Keratinocyte (primary cell): ENCODE results near the gene BABAM2. TPM values are rescaled to one million over a fixed set of nuclear protein-coding genes. Genes with fewer than 3 reads are reported as not detected.

ENCODE experiments used
- DNase-seq: peaks from one replicate; pipeline ENCODE4 v3.0.0-alpha.2; 2011; ENCODE audit warnings: low read depth, missing footprints, low spot score
- FAIRE-seq: peaks from 2 replicates; lab custom pipeline; 2011; peaks lifted over from hg19 to GRCh38; lab: Jason Lieb, UNC
- H2AFZ ChIP-seq: 2 replicates; pipeline ENCODE4 v1.6.0; 2012; ENCODE audit warnings: low read length, control low read depth, inconsistent platforms; ENCODE audit not compliant: control insufficient read depth
- H3K27ac ChIP-seq: 2 replicates; pipeline ENCODE4 v1.5.1; 2011; ENCODE audit warnings: low read length; ENCODE audit not compliant: control insufficient read depth, insufficient read depth
- H3K27me3 ChIP-seq: 3 replicates; pipeline ENCODE4 v1.6.0; 2011; ENCODE audit warnings: low read length; ENCODE audit not compliant: control insufficient read depth, insufficient read depth; ENCODE audit errors: extremely low read depth
- H3K36me3 ChIP-seq, 2 experiments: 2 replicates in 1 of 2; 3 replicates in 1 of 2; pipeline ENCODE4 v1.5.1; 2011; ENCODE audit warnings: low read length in 2 of 2, mild to moderate bottlenecking in 1 of 2; ENCODE audit not compliant: control insufficient read depth in 2 of 2, insufficient read depth in 2 of 2; ENCODE audit errors: extremely low read depth in 1 of 2
- H3K4me1 ChIP-seq: 3 replicates; pipeline ENCODE4 v1.5.1; 2011; ENCODE audit warnings: low read length; ENCODE audit not compliant: control insufficient read depth, insufficient read depth; ENCODE audit errors: extremely low read depth
- H3K4me2 ChIP-seq: 3 replicates; pipeline ENCODE4 v1.6.0; 2011; ENCODE audit warnings: low read depth, low read length; ENCODE audit not compliant: control insufficient read depth, insufficient read depth; ENCODE audit errors: extremely low read depth
- H3K4me3 ChIP-seq, 3 experiments: fragments of 200-600 bp in 1 of 3; sonication (generic) in 1 of 3; 2 replicates in 2 of 3; 3 replicates in 1 of 3; pipeline ENCODE4 v1.5.1; 2011 to 2016; ENCODE audit warnings: low read length in 3 of 3, mild to moderate bottlenecking in 3 of 3, control low read depth in 2 of 3, inconsistent platforms in 1 of 3, low read depth in 1 of 3, mixed read lengths in 1 of 3, mixed run types in 1 of 3, moderate library complexity in 1 of 3; ENCODE audit not compliant: control insufficient read depth in 2 of 3, insufficient read depth in 2 of 3; ENCODE audit errors: extremely low read depth in 1 of 3
- H3K79me2 ChIP-seq: 2 replicates; pipeline ENCODE4 v1.6.0; 2012; ENCODE audit warnings: low read length; ENCODE audit not compliant: control insufficient read depth, insufficient read depth
- H3K9ac ChIP-seq: 3 replicates; pipeline ENCODE4 v1.6.0; 2011; ENCODE audit warnings: low read length; ENCODE audit not compliant: control insufficient read depth, insufficient read depth; ENCODE audit errors: extremely low read depth
- H3K9me1 ChIP-seq: 3 replicates; pipeline ENCODE4 v1.6.0; 2011; ENCODE audit warnings: low read length; ENCODE audit not compliant: control insufficient read depth, insufficient read depth; ENCODE audit errors: extremely low read depth
- H3K9me3 ChIP-seq: 2 replicates; pipeline ENCODE4 v1.5.1; 2012; ENCODE audit warnings: low read depth, low read length; ENCODE audit not compliant: control insufficient read depth
- H4K20me1 ChIP-seq: 3 replicates; pipeline ENCODE4 v1.6.0; 2011; ENCODE audit warnings: low read length; ENCODE audit not compliant: control insufficient read depth, insufficient read depth; ENCODE audit errors: extremely low read depth
- EZH2 ChIP-seq: IDR thresholded peaks from one replicate; pipeline ENCODE4 v1.6.1; 2012; ENCODE audit warnings: inconsistent platforms, mild to moderate bottlenecking, low read length, moderate library complexity
- dilution Hi-C: fragments of 300-500 bp; cut with MboI; formaldehyde crosslinking; loops from one replicate; pipeline ENCODE4 v1.7.0; 2020; ENCODE audit warnings: low sequenced_read_pairs; ENCODE audit not compliant: extremely low pct_ligation_motif_present
- polyA plus RNA-seq, 5 experiments: library from polyadenylated mRNA; depleted of rRNA in 3 of 5; stranded (reverse) in 3 of 5; stranded (forward) in 1 of 5; unstranded in 1 of 5; fragments of >200 nt; gene quantifications; 1 replicate in 1 of 5; 2 replicates in 3 of 5; 3 replicates in 1 of 5; pipeline versions ENCODE4 v1.2.1 to v1.2.3, GENCODE V29; 2011 to 2012; ENCODE audit warnings: missing spikeins in 2 of 5, low read depth in 1 of 5, low replicate concordance in 1 of 5
- TF ChIP-seq, protein P1 (sequence below), 3 experiments: IDR thresholded peaks in 1 of 3; conservative IDR thresholded peaks in 1 of 3; optimal IDR thresholded peaks in 1 of 3; 2 replicates in 2 of 3; 3 replicates in 1 of 3; pipeline versions ENCODE3 to v1.5.1; 2011; ENCODE audit warnings: low read length in 3 of 3, mild to moderate bottlenecking in 3 of 3, moderate library complexity in 2 of 3, control low read depth in 1 of 3, inconsistent platforms in 1 of 3; ENCODE audit not compliant: insufficient read depth in 2 of 3; ENCODE audit errors: extremely low read depth in 1 of 3

Gene BABAM2
- polyA plus RNA-seq, 1 donor (not counting 4 experiments of a cell fraction or from before 2014, with no cell fraction given): 29.8 TPM

GRCh38 chr2:27958711-27959378 is 68.3 kb downstream of the BABAM2 start:
- Histone ChIP-seq H3K9me1 (no peaks in the 10 kb centered on the region), H3K9me3 (no peaks in the 10 kb centered on the region), H3K36me3 (peaks cover 0 to 1% of the 10 kb centered on the region in 2 experiments), H3K9ac (no peak overlapping the region), H3K27ac (no peak overlapping the region), H3K4me2 (peak overlapping the region; percentile 80), H2AFZ (no peak overlapping the region), H4K20me1 (no peaks in the 10 kb centered on the region), H3K27me3 (no peaks in the 10 kb centered on the region), H3K79me2 (no peaks in the 10 kb centered on the region), H3K4me1 (peaks cover 63% of the 10 kb centered on the region), H3K4me3 (no peak overlapping the region)
- dilution Hi-C loops: no loop called here
- FAIRE-seq (peak; percentile 26), DNase-seq (no peak)
- TF ChIP-seq, protein P1, sequence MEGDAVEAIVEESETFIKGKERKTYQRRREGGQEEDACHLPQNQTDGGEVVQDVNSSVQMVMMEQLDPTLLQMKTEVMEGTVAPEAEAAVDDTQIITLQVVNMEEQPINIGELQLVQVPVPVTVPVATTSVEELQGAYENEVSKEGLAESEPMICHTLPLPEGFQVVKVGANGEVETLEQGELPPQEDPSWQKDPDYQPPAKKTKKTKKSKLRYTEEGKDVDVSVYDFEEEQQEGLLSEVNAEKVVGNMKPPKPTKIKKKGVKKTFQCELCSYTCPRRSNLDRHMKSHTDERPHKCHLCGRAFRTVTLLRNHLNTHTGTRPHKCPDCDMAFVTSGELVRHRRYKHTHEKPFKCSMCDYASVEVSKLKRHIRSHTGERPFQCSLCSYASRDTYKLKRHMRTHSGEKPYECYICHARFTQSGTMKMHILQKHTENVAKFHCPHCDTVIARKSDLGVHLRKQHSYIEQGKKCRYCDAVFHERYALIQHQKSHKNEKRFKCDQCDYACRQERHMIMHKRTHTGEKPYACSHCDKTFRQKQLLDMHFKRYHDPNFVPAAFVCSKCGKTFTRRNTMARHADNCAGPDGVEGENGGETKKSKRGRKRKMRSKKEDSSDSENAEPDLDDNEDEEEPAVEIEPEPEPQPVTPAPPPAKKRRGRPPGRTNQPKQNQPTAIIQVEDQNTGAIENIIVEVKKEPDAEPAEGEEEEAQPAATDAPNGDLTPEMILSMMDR (optimal IDR thresholded peaks at IDR 0.05 in 1 of 3, IDR thresholded peaks at IDR 0.05 in 1 of 3, conservative IDR thresholded peaks at IDR 0.05 in 1 of 3; ENCODE audit: extremely low read depth in 1 of 3, insufficient read depth in 2 of 3, low read length in 3 of 3): no peak
- TF ChIP-seq EZH2: no peak

- H3K4me1 ChIP-seq: peaks cover 56% of the 10 kb centered on the region
- H3K4me2 ChIP-seq: peak overlapping the region; percentile 80
- TF ChIP-seq, protein P1 (optimal IDR thresholded peaks at IDR 0.05 in 1 of 3, IDR thresholded peaks at IDR 0.05 in 1 of 3, conservative IDR thresholded peaks at IDR 0.05 in 1 of 3; ENCODE audit: extremely low read depth in 1 of 3, insufficient read depth in 2 of 3, low read length in 3 of 3): no peak
- TF ChIP-seq EZH2: no peak
- DNase-seq (no peak), FAIRE-seq (peak; percentile 85)
- H3K9me3 ChIP-seq: no peaks in the 10 kb centered on the region
- H3K79me2 ChIP-seq: no peaks in the 10 kb centered on the region
- peaks cover 0 to 1% of the 10 kb centered on the region in 2 experiments for H3K36me3 ChIP-seq
- no peaks in the 10 kb centered on the region for H4K20me1 ChIP-seq
- H3K9ac ChIP-seq: no peak overlapping the region
- H3K9me1 ChIP-seq: no peaks in the 10 kb centered on the region
- H3K27me3 ChIP-seq: no peaks in the 10 kb centered on the region
- dilution Hi-C loops: no loop called here
- no peak overlapping the region for H2AFZ ChIP-seq
- no peak overlapping the region for H3K4me3 ChIP-seq
- no peak overlapping the region for H3K27ac ChIP-seq
Observed at GRCh38 chr2:27959496-27959895, 69.0 kb downstream of the BABAM2 start.
